ENCODE data around the gene DCDC2.

The DCDC2 gene

GRCh38 chr6:24396824-24397223, 39.0 kb upstream of the DCDC2 start:
- TF ChIP-seq CTCF (IDR thresholded peaks at IDR 0.05; ENCODE audit: low read depth, low read length) = no peak
- DNase-seq (ENCODE audit: extremely low read depth, low read depth) = no peak

- peak; percentile 56 for DNase-seq (ENCODE audit: extremely low read depth, low read depth)
- no peak for TF ChIP-seq CTCF (IDR thresholded peaks at IDR 0.05; ENCODE audit: low read depth, low read length)
Measured at GRCh38 chr6:24394780-24395437, 37.0 kb upstream of the DCDC2 start.

- DNase-seq (ENCODE audit: extremely low read depth, low read depth) = no peak
- no peak for TF ChIP-seq CTCF (IDR thresholded peaks at IDR 0.05; ENCODE audit: low read depth, low read length)
Measured at GRCh38 chr6:24394061-24394779, 36.4 kb upstream of the DCDC2 start.

GRCh38 chr6:24391756-24392405, 34.0 kb upstream of the DCDC2 start:
- no peak for DNase-seq (ENCODE audit: extremely low read depth, low read depth)
- no peak for TF ChIP-seq CTCF (IDR thresholded peaks at IDR 0.05; ENCODE audit: low read depth, low read length)

- TF ChIP-seq CTCF (IDR thresholded peaks at IDR 0.05; ENCODE audit: low read depth, low read length) = no peak
Measured at GRCh38 chr6:24391208-24391607, 33.3 kb upstream of the DCDC2 start.

GRCh38 chr6:24387818-24388217, 30.0 kb upstream of the DCDC2 start:
- TF ChIP-seq CTCF (IDR thresholded peaks at IDR 0.05; ENCODE audit: low read depth, low read length) = no peak
- no peak for DNase-seq (ENCODE audit: extremely low read depth, low read depth)

More at GRCh38 chr6:24391208-24391607, 33.3 kb upstream of the DCDC2 start:
- DNase-seq (ENCODE audit: extremely low read depth, low read depth) = no peak
